ENCODE results near the gene WDFY3.
A peak's percentile ranks its signal among the peaks of the same experiment; 100 is the strongest.
"Not testable (repeated sequence)": the region's sequence is repeated elsewhere in the genome, so short reads cannot be mapped to it uniquely, and the experiment has no call there.

The WDFY3 gene

DNA sequence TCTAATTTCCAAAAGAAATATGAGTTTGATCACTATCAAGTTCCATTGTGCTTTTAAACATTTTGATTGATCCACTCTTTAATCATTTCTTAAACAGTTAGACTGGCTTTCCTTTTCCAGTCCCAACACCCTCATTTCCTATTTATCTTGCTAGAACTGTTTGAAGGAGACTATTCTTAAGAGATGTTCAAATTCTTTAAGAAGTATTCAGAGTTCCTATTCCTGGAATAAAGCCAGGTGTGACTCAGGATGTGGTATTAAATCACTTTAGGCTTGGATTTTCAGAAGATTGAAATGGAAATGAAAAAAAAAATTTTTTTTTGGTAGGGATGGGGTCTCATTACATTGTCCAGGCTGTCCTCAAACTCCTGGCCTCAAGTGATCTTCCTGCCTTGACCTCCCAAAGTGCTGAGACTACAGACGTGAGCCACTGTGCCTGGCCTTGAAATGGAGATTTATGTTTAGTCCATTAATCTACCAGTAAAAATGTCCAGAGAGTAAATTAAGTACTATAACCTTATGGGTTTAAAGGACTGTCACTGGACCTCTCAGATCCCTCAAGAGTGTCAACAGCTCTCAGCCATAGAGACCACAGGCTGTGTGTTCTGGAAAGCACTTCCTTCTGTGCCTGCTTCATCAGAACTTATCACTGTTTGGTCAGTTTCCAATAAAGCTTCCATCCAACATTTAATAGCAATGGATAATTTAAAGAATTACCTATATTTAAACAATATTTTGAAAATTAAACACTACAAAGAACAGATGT lies 292.8 kb downstream of the WDFY3 start:
- DNase-seq (ENCODE audit: low read depth): peak; percentile 92

GRCh38 chr4:84672177-84672576 lies 294.3 kb downstream of the WDFY3 start:
- DNase-seq (ENCODE audit: low read depth): no peak

DNA sequence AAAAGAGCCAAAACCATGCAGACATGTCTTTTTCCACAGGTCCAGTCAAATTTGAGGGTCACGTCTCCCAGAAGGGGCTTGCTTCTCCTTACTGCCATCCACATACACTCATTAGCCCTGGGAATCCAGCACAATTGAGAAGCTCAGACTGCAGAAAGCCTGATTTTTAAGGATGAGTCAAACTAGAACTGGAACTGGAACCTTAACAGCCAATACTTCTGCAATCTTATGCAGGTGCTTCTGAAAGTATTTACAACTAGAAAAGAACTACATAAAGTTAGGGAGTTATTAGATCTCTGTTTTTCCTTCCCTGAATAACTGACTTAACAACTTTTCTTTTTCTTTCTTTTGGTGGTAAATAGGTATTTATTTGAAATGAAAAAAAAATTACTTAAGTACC lies 297.3 kb downstream of the WDFY3 start:
- DNase-seq (ENCODE audit: low read depth): no peak

- no peak for DNase-seq (ENCODE audit: low read depth)
Observed at GRCh38 chr4:84666439-84666838, 300.1 kb downstream of the WDFY3 start.

DNA sequence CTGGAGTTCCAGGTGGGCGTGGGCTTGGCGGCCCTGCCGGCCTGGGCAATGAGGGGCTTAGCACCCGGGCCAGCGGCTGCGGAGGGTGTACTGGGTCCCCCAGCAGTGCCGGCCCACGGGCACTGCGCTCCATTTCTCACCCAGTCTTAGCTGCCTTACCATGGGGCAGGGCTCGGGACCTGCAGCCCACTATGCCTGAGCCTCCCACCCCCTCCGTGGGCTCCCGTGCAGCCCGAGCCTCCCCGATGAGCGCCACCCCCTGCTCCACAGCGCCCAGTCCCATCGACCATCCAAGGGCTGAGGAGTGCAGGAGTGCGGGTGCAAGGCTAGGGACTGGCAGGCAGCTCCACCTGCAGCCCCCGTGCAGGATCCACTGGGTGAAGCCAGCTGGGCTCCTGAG lies 301.7 kb downstream of the WDFY3 start:
- DNase-seq (ENCODE audit: low read depth): not testable (repeated sequence)

DNA sequence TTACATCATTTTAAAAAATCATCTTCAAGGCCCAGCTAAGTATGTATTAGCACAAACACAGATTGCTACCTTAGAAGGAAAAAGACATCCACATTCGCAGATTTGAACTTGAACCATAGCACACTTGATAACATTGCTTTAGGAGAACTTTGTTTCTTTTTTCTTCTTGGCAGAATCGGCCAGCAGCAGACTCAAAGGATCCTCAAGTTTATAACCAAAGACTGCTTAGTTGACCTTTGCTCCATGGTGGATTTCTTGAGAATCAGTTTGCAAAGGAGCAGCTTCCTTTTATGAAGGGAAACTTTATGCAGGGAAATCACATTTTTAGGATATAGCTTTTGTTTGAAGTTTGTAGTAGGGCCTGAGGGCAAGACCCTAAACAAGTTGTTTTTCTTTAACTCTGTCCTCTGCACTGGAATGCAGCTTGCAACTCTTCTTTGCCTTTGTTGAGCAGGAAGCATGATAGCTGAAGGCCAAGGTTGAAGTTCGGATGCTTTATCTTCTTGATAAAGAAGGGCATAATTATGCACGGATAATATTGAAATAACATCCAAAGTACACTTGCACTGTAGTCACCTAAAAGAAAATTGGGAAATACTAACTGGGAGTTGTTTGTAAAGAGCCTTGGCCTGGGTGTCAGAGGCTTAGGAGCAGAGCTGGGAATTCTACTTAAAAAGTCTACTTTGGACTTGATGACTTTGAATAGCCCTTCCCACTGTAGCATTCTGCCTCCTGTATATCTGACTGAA lies 305.1 kb downstream of the WDFY3 start:
- no peak for DNase-seq (ENCODE audit: low read depth)

DNA sequence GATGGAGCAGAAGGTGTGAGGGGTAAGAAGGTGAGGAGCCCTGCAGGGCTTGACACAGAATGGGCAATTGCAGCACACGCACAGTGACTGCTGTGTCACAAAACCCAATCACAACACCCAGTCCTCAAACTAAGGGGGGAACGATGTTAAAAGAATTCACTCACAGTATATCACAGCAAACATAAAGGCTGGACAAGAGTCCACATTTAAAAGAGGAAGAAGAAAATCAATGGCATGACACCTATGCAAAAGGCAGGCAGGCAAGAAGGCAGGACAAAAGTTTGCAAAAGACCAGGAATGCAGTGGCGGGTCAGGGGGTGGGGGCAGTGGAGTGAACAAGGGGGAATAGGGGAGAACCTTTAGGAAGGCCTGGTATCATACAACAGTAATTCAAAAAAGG lies 305.9 kb downstream of the WDFY3 start:
- DNase-seq (ENCODE audit: low read depth): no peak

- no peak for DNase-seq (ENCODE audit: low read depth)
Observed at GRCh38 chr4:84652478-84652877, 314.0 kb downstream of the WDFY3 start.

DNA sequence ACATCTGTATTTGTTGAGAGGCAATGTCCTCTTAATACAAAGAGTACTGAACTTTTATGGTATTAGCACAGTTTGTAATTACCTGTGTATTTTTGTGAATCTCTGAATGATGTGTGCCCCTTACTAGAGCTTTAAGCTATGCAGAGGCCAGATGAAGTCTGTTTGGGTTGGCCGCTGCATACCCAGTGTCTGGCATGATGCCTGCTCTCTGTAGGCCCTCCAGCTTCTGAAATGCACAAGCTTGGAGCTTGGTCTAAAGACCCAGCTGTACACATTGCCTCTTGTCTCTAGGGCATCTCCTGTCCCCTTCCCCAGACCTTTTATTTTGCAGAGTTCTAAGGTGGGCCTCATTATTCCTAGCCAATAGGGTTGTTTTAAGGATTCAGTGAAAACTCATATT lies 315.0 kb downstream of the WDFY3 start:
- no peak for DNase-seq (ENCODE audit: low read depth)

DNA sequence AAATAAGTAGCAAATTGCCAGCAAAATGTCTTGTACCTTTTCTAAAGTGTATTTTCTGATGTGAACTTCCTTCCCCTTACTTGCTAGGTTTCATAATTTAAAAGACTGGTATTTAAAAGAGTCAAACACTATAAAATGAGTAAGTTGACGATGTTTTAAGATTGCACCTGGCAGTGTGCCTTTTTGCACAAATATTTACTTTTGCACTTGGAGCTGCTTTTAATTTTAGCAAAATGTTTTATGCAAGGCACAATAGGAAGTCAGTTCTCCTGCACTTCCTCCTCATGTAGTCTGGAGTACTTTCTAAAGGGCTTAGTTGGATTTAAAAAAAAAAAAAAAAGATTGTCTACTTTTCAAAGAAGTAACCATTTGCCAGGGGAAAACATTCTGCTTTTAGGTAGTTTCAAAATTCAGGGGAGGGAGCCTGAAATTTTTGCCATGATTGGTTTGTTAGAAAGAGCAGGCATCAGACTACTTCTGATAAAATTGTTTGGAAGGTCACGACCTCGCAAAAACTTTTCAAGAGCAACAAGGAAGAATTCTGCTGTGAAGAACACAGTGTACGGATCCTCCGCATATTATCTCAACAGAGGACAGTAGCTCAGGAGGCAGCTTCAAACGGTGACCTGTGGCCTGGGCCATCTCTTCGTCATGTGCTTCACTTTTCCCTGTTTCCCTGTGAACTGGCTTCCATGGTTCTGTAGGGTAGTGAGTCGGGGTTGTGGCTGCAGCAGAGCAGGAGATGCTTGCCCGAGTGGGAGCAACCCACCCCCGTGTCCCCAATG lies 317.4 kb downstream of the WDFY3 start:
- DNase-seq (ENCODE audit: low read depth): no peak

DNA sequence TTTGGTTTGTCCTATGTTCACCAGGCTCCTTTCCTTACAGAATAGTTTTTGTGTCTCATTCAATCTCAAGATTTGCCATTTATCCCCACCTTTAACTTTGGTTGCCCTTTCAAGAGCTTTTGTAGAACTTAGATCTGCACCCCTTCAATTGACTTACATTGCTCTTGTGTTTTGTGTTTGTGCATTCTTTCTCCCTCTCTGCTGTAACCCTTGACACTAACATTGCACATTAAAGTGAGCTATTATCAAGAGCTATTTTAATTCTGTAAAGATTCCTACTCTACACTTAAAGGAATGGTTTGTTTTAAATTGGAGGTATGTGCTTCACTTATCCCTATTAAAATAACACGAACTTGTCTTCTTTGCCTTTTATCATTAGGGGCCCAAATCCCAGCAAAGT lies 318.3 kb downstream of the WDFY3 start:
- no peak for DNase-seq (ENCODE audit: low read depth)

DNA sequence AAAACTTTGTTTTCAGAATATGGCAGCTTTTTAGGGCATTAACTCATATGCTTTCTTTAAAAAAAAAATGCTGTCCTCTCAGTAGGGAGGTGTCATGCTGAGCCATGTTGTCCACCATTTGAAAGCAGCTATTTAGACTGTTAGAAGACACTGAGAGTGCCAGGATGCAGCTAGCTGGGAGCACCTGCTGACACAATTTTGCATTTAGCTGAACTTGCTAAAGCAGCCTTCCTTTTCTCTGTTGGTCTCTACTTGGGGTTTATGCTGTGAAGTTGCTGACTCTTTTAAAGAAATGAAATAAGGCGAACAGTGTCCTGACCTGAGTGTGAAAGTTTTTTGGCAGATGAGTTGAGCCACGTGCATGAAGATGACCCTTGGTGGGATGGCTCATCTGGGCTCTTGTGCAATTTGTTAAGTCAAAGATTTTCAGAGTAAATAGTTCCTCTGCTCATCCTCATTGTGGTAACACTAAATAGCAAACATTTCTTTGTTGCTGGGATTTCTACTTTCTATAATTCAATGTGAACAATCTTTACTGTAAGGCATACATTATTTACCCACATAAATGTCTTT lies 319.1 kb downstream of the WDFY3 start:
- DNase-seq (ENCODE audit: low read depth): peak; percentile 69

DNA sequence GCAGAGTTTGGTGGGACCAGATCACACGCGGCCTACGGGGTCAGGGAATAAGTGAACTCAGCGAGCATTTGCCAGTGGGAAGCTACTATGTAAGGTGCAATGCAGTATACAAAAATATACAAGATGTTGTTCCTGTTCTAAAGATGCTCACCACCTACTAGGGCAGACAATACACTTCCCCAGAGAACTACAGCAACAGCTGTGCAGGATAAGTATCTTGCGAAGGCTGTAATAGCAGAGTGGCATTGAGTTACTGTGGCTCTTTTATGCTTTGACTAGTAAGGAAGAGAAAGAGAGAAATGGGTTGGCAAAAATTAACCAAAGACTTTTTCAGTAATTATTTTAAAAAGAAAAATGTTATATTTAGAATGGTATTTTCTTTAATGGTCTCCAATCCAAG lies 322.4 kb downstream of the WDFY3 start:
- DNase-seq (ENCODE audit: low read depth): no peak

DNA sequence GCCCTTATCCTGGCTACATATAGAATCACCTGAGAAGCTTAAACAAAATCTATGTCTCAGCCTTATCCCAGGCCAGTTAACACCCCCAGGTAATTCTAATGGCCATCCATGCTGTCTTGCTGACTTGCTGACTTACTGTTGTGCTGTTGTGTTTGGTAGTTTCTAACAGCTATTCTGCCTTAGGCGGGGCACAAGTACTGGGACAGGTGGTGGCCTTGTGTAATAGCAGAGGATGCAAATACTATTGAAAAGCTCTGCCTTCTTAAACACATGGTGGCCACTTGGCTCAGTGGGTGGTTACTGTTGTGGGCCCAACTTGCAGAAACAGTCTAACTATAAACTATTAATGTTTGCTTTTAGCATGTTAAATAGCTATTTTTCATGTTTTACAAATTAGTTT lies 327.3 kb downstream of the WDFY3 start:
- no peak for DNase-seq (ENCODE audit: low read depth)

- no peak for DNase-seq (ENCODE audit: low read depth)
Observed at GRCh38 chr4:84638092-84638491, 328.4 kb downstream of the WDFY3 start.

DNA sequence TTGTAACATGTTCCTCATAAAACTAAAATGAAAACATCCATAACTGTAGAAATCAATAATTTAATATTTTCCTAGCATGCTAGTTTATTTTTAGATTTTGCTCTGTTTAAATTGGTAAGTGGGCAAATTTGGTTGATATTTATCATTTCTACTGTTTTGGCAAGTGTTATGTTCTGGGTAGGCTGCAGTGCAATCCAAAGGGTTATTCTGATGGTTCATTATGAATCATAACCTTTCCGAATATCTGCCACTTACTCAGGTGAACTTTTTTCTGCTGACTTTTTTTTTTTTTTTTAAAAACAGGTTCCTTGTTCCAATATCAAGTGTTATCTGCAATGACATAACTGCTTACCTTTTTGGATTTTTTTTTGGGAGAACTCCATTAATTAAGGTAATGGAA lies 331.5 kb downstream of the WDFY3 start:
- no peak for DNase-seq (ENCODE audit: low read depth)

DNA sequence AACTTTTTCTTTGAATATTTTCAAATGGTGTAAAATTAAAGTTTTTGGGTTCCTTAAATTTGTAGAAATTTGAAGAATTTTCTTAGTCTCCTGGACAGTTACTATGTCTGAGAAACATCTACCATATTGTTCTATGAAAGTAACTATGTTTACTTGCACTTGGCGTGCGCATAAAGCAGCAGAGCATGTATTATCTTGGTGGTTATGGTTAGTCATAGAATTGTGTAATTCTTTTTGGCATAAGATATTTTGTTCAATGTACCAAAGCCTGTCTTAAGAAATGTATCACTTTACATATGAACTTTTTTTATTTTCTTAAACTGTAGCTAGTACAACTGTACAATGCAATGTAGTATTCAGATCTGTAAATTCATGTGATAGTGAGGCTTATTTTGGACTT lies 334.4 kb downstream of the WDFY3 start:
- peak; percentile 93 for DNase-seq (ENCODE audit: low read depth)

GRCh38 chr4:84631573-84631972 lies 334.9 kb downstream of the WDFY3 start:
- DNase-seq (ENCODE audit: low read depth): peak; percentile 49

DNA sequence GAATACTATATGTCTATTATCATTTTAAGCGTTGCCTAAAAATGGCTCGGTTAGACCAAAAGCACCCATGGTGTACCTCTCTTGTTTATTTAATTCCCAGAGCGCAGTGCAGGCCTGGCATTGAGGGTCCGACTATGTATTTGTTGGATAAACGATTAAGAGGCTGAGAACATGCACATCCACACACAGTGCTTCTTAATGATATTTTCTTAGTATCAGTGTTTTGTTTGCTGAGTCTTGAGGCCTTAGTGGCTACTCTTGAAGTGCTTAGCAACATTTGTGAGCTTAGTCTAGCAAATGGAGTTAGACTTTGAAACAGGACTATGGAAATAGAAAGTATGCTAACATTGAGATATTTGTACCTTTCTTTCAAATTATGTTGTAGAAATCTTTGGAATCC lies 339.8 kb downstream of the WDFY3 start:
- DNase-seq (ENCODE audit: low read depth): no peak

- no peak for DNase-seq (ENCODE audit: low read depth)
Observed at GRCh38 chr4:84623661-84624060, 342.8 kb downstream of the WDFY3 start.

GRCh38 chr4:84622959-84623358 lies 343.5 kb downstream of the WDFY3 start:
- DNase-seq (ENCODE audit: low read depth): peak; percentile 12

Data from iris pigment epithelial cell (primary cell).